Memory B cell (primary cell): ENCODE data around the gene C4orf51.

ENCODE experiments used
- ATAC-seq: fragments of 150-1000 bp; cut with Tn5 transposase; 2 replicates; pipeline ENCODE4 v1.10.0; 2021; ENCODE audit warnings: low read depth, mild to moderate bottlenecking, moderate library complexity
- DNase-seq, 2 donors: peaks; one replicate each; pipeline ENCODE4 v3.0.0; 2022; ENCODE audit warnings: low spot score in 2 of 2
- H3K27ac Mint-ChIP-seq: one replicate; pipeline ENCODE4 v1.8.0; 2022; ENCODE audit warnings: mild to moderate bottlenecking, moderate library complexity, mixed read lengths
- H3K27me3 Mint-ChIP-seq: one replicate; pipeline ENCODE4 v1.8.0; 2022; ENCODE audit warnings: mixed read lengths
- H3K36me3 Mint-ChIP-seq: one replicate; pipeline ENCODE4 v1.8.0; 2022; ENCODE audit warnings: mild to moderate bottlenecking, mixed read lengths
- H3K4me1 Mint-ChIP-seq: one replicate; pipeline ENCODE4 v1.8.0; 2022; ENCODE audit warnings: mixed read lengths
- H3K4me3 Mint-ChIP-seq: one replicate; pipeline ENCODE4 v1.8.0; 2022; ENCODE audit warnings: mild to moderate bottlenecking, moderate library complexity, mixed read lengths
- H3K9me3 Mint-ChIP-seq: one replicate; pipeline ENCODE4 v1.8.0; 2022; ENCODE audit warnings: mixed read lengths

Gene C4orf51

DNA sequence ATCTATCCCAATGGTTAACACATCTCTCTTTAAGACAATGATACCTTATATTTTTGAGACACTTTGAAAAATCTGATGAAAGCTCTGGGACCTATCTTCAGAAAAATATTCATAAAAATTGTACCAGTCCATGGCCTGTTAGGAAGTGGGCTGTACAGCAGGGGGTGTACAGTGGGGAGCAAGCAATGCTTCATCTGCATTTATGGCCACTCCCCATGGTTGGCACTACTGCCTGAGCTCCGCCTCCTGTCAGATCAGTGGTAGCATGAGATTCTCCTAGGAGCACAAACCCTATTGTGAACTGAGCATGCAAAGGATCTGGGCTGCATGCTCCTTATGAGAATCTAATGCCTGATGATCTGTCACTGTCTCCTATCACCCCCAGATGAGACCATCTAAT lies 42.6 kb downstream of the C4orf51 start:
- no peak overlapping the region for H3K27ac Mint-ChIP-seq
- peaks cover 21% of the 10 kb centered on the region for H3K27me3 Mint-ChIP-seq
- H3K9me3 Mint-ChIP-seq = peaks cover 3% of the 10 kb centered on the region
- peaks cover 8% of the 10 kb centered on the region for H3K4me1 Mint-ChIP-seq
- ATAC-seq (no peak), DNase-seq (no peak)
- no peak overlapping the region for H3K4me3 Mint-ChIP-seq
- H3K36me3 Mint-ChIP-seq = no peaks in the 10 kb centered on the region

DNA sequence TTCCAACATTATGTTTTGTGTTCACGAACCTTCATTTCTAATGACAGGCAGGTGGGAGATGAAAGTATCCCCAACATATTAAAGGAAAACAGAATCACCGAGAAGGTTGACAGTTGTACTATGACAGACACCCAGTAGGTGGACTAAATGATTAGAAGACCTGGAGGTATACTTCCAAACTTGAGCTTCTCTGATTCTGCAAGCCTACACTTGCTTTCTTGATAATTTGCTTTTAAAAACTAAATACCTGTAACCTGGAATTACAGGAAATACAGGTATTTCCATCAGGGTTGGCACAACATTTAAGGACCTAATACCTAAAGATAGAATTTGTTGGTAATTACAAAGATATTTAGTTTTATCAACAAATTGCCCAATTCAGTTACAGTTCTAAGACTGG lies 43.4 kb downstream of the C4orf51 start:
- no peak overlapping the region for H3K27ac Mint-ChIP-seq
- no peak for ATAC-seq
- H3K36me3 Mint-ChIP-seq = no peaks in the 10 kb centered on the region
- H3K4me1 Mint-ChIP-seq = peaks cover 8% of the 10 kb centered on the region
- H3K27me3 Mint-ChIP-seq = peaks cover 18% of the 10 kb centered on the region
- peaks cover 3% of the 10 kb centered on the region for H3K9me3 Mint-ChIP-seq
- DNase-seq = no peak
- no peak overlapping the region for H3K4me3 Mint-ChIP-seq

DNA sequence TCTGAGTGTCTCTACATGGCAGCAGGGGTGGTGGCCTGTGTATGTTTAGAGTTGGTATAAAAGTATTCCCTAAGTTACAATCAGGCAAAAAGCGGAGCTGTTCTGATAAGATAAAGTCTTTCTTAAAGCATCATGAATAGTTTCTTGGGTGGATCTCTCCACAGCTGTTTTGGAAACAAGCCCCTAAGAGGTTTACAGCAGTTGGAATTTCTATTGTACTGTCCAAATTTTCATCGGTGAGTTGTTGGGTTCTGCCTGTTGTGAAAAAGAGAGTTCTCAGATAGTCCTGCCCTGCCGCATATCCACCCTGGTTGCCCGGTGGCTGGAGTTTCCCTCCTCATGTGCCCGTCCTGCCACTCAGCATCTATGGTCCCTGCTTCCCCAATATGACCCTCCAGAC lies 50.1 kb downstream of the C4orf51 start:
- no peaks in the 10 kb centered on the region for H3K9me3 Mint-ChIP-seq
- ATAC-seq (no peak), DNase-seq (no peak)
- no peak overlapping the region for H3K4me3 Mint-ChIP-seq
- peaks cover 8% of the 10 kb centered on the region for H3K27me3 Mint-ChIP-seq
- H3K4me1 Mint-ChIP-seq = peaks cover 6% of the 10 kb centered on the region
- H3K36me3 Mint-ChIP-seq = no peaks in the 10 kb centered on the region
- no peak overlapping the region for H3K27ac Mint-ChIP-seq

DNA sequence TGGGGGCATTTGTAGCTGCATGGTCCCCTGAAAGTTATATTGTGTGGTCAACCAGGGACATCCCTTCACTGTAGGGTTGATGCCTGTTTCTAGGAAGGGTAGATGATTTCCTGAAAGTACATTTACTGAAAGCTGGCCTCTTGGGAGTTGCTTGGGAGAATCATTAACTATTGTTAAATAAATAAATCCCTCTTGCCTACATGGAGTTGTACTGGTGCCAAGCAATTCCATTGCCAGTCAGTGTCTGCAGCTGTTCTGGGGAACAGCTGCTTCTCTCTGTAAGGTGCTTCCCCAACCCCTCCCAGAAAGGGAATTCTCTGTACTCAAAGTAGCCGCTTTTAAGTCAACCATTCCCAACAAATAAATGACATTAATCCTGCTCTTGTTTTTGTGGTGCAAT lies 51.1 kb downstream of the C4orf51 start:
- no peak overlapping the region for H3K27ac Mint-ChIP-seq
- no peak for DNase-seq
- H3K9me3 Mint-ChIP-seq = no peaks in the 10 kb centered on the region
- peaks cover 6% of the 10 kb centered on the region for H3K4me1 Mint-ChIP-seq
- peaks cover 8% of the 10 kb centered on the region for H3K27me3 Mint-ChIP-seq
- ATAC-seq = no peak
- no peak overlapping the region for H3K4me3 Mint-ChIP-seq
- no peaks in the 10 kb centered on the region for H3K36me3 Mint-ChIP-seq

DNA sequence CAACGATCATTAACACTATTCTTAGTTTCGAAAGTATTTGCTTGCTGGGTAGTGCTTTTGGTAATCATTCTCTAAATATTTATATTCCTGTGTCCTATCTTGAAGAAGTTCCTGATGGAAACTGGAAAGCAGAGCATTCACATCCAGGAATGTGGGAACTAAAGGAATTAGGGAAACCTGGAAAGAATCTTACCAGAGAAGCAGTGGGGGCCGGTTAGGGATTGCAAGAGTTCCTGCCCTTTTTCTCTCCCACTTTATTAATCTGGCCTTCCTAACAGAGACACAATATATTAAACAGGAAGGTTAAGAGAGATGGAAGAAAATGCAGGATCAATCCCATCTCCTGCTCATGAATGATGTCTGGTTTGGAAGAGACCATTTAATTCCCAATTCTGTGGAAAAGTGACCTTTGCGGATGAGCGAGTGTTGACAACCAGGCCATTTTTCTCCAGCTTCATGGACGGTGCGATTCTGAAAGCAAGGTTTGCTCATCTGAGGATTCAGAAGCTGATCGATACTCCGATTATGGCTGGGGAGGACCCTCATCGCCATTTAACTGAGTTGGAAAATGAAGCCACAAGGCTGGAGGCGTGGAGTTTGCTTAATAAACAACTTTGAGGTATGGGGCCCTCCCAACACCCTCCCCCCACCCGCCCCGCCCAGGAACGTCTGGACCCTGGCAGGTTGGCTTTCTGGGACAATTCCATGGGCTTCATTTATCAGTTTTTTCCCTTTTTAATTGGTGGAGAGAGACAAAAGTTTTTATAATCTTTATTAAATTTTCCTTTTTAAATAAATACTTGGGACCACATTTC lies 52.3 kb downstream of the C4orf51 start:
- H3K36me3 Mint-ChIP-seq = no peaks in the 10 kb centered on the region
- H3K27me3 Mint-ChIP-seq = peaks cover 6% of the 10 kb centered on the region
- H3K4me1 Mint-ChIP-seq = peaks cover 6% of the 10 kb centered on the region
- ATAC-seq = no peak
- H3K27ac Mint-ChIP-seq = no peak overlapping the region
- peak overlapping the region; percentile 88 for H3K4me3 Mint-ChIP-seq
- no peaks in the 10 kb centered on the region for H3K9me3 Mint-ChIP-seq
- no peak for DNase-seq

DNA sequence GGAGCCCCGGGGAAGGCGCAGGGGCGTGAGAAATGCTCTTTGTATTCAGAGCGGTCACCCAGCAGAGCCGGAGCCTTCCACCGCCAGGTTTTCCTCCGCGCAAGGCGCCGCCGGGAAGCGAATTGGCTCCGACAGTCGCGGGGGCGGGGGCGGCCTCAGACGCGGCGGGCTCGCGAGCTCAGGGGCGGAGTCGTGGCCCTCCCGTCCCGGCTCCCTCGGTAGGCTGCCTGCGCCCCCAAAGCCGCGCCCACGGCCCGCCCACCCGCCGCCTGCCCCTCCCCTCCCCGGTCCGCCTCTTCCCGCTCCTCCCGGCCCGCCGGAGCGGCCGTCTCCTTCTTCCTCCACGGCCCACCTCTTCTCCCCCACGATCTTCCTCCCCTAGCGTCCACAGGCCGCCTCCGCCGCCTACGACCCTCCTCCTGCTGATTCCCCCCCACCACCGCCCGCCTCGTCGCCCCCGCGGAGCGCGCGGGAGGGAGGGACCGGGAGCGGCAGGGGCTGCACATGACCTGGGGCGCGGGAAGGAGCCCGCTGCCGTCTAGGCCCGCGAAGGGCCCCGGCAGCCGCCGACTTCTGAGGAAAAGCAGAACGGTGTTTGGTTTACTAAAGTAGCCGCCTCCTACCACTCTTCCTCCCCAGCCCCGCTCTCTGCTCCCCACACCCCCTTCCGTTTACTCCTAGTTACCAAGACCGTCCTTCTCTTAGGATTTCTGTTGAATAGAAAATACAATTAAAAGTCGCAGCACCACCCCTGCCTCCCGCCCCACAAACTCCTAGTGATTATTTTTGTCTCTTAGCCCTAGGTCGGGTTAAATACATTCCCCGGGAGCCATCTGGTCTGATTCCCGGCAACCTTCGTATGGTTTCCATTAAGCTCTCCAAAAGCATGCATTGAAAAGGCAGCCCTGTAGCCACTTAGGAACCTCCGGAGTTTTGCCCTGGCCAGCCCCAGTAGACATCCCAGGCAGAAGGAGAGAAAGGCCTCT lies 53.2 kb downstream of the C4orf51 start:
- DNase-seq (peak; percentile 48 to 62), ATAC-seq (peak; percentile 93)
- Mint-ChIP-seq H3K9me3 (no peaks in the 10 kb centered on the region), H3K27ac (no peak overlapping the region), H3K4me1 (peaks cover 6% of the 10 kb centered on the region), H3K36me3 (no peaks in the 10 kb centered on the region), H3K27me3 (peaks cover 5% of the 10 kb centered on the region), H3K4me3 (peak overlapping the region; percentile 88)

DNA sequence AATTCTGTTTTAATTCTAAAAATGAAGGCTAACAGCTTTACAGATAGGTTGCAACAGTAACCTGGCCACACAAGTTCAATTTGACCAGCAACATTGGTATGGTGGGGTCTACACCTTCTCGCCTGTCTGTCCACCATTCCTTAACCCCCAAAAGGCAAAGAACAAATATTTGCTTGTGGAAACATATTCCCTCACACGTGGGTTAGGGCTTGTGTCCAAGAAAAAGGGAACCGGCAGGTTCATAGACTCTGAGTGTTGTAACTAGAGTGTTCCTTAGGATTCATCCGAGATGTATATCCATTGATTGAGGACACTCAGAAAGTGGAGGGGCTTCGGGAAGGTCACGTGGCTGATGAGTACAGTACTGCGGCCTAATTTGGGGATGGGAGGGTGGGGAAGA lies 54.1 kb downstream of the C4orf51 start:
- H3K4me1 Mint-ChIP-seq = peaks cover 6% of the 10 kb centered on the region
- peak overlapping the region; percentile 2 for H3K27ac Mint-ChIP-seq
- ATAC-seq = no peak
- peak overlapping the region; percentile 88 for H3K4me3 Mint-ChIP-seq
- H3K36me3 Mint-ChIP-seq = no peaks in the 10 kb centered on the region
- no peaks in the 10 kb centered on the region for H3K9me3 Mint-ChIP-seq
- peaks cover 5% of the 10 kb centered on the region for H3K27me3 Mint-ChIP-seq
- DNase-seq = no peak

DNA sequence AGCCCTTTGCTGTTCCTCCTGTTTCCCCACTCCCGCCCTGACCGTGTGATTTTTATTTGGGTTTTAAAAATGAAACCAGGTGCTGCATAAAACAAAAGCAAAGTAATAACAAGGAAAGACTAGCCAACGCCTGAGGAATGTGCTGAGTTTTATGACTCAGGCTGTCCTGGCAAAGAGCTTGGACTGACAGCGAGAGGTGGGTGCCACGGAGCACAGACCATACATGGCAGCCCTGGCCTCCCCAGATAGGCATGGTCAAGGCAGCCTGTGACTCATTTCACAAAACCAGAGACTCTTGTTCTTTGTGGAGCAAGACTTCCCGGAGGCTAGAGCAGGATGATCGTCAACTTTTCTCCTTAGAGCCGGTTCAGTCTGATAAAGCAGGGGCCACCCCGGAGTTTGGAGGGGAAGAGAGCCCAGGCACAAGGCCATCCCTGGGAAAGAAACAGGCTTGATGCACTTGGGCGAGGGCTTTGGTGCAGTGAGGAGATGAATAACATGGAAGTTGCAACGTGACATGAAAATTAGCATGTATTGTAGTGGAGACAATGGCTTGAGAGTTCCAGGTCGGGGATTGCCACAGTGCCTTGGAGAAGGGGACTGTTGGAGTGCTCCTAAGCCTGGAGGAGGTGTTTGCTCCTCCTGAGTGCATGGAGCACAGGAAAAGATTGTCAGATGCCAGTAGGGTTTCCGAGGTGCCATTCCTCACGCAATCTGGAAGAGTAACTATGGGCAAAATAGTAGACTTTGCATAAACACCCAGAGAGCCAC lies 54.8 kb downstream of the C4orf51 start:
- ATAC-seq = no peak
- Mint-ChIP-seq H3K36me3 (no peaks in the 10 kb centered on the region), H3K27ac (peak overlapping the region; percentile 2), H3K9me3 (no peaks in the 10 kb centered on the region), H3K4me1 (peaks cover 6% of the 10 kb centered on the region), H3K27me3 (peaks cover 1% of the 10 kb centered on the region), H3K4me3 (peak overlapping the region; percentile 37)
- no peak for DNase-seq

DNA sequence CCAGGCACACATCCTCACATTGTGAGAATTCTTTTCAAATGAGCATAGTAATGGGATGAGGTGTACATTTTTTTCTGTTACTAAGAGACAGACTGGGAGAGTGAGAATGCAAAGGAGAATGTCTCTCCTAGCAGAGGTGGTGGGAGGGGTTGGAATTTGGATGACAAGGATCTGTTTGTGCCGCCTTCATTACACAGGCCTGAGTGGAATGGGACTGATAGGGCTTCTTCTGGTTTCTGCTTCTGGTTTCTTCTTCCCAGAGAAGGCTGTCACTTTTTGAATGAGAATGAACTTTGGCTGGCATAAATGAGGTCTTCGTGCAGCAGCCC lies 55.4 kb downstream of the C4orf51 start:
- no peaks in the 10 kb centered on the region for H3K9me3 Mint-ChIP-seq
- H3K27ac Mint-ChIP-seq = no peak overlapping the region
- ATAC-seq = no peak

DNA sequence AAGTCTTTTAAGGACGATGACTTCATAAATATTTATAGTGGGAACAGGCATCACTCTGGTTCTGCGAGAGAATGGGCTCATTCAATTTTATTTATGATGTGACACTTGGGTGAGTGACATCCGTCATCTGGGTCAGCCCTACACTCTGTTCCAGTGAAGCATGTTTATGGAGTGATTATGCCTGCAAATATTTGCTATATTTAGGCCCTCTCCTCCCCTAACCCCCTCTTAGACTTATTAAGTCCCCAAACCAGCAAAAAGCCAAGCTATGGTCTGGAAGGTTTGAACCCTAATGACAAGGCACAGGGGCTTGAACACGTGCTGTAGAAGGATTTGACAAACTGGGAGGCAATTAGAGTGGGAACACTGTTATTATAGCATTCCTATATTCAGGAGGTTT lies 55.9 kb downstream of the C4orf51 start:
- no peak overlapping the region for H3K4me3 Mint-ChIP-seq
- ATAC-seq (no peak), DNase-seq (no peak)
- no peaks in the 10 kb centered on the region for H3K36me3 Mint-ChIP-seq
- H3K27ac Mint-ChIP-seq = no peak overlapping the region
- H3K9me3 Mint-ChIP-seq = no peaks in the 10 kb centered on the region
- no peaks in the 10 kb centered on the region for H3K27me3 Mint-ChIP-seq
- H3K4me1 Mint-ChIP-seq = peaks cover 6% of the 10 kb centered on the region

More for the DNA sequence above, 55.4 kb downstream of the C4orf51 start:
- peaks cover 6% of the 10 kb centered on the region for H3K4me1 Mint-ChIP-seq
- no peak for DNase-seq
- no peaks in the 10 kb centered on the region for H3K27me3 Mint-ChIP-seq
- no peaks in the 10 kb centered on the region for H3K36me3 Mint-ChIP-seq
- no peak overlapping the region for H3K4me3 Mint-ChIP-seq

DNA sequence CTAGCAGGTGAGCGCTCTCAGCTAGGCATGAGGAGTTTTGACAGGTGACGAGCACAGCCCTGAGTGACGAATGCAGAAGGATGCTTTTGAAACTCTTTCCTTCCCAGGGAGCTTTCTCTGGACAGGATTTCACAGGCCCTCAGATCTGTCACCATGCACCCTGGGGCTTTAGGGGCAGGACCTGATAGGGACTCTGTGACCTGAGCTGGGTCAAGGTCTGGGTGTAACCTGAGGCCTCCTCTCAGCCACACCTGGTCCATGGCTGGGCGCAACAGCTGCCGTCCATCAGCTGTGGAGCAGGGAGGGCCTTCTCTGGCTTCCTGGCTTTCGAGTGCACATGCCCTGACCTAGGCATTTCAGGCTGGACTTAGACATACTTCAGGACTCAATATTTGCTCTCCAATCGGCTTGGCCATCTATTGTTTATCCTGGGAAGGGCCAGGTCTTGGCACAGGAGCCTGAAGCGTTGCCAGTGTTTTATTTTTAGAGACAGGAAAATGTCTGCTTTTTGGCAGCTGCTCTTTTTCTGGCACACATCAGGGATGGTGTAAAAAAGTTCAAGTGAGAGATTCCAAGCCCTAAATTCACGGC lies 56.4 kb downstream of the C4orf51 start:
- Mint-ChIP-seq H3K27ac (no peak overlapping the region), H3K36me3 (no peaks in the 10 kb centered on the region), H3K27me3 (no peaks in the 10 kb centered on the region)

DNA sequence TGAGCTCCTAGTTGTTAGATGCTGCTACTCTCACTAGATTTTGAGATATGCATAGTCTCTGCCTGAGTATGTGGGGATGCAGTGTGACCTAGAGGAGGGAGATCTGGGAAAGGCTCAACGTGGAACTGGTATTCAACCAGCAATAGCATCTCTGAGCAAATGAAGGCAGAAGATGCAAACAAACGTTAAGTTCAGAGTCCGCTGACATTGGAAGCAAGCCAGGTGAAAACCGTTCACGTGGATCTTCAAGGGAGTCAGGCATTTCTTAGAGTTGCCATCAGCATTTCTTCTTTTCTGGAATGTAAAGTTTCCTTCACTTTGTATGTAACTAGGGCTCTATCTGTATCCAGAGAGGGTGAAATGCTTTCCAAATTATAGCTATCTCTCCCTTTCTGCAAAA lies 59.9 kb downstream of the C4orf51 start:
- H3K4me3 Mint-ChIP-seq = no peak overlapping the region
- no peak overlapping the region for H3K27ac Mint-ChIP-seq
- no peaks in the 10 kb centered on the region for H3K9me3 Mint-ChIP-seq
- H3K36me3 Mint-ChIP-seq = no peaks in the 10 kb centered on the region
- peaks cover 4% of the 10 kb centered on the region for H3K27me3 Mint-ChIP-seq
- ATAC-seq (no peak), DNase-seq (no peak)
- no peaks in the 10 kb centered on the region for H3K4me1 Mint-ChIP-seq

More for the DNA sequence above, 56.4 kb downstream of the C4orf51 start:
- ATAC-seq (no peak), DNase-seq (no peak)
- Mint-ChIP-seq H3K4me3 (no peak overlapping the region), H3K4me1 (peaks cover 6% of the 10 kb centered on the region), H3K9me3 (no peaks in the 10 kb centered on the region)

DNA sequence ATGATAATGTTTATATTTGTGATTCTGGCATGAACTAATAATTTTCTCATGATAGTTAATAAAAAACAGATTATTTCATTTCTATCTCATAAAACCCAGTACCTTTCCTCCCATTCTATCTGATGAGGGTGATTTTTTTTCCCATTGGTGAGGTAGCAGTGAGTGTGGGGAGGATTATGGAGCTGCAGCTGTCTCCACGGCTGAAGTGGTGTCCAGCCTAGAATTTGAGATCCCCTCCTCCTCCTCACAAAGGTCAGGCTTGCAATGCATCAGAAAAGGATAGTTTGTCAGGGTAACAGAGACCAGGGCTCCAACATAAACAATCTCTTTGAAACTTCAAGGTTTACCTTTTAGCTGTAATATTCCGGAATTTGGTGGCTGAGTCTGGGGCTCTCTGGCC lies 60.9 kb downstream of the C4orf51 start:
- H3K27ac Mint-ChIP-seq = no peak overlapping the region
- no peaks in the 10 kb centered on the region for H3K4me1 Mint-ChIP-seq

More for the DNA sequence above, 60.9 kb downstream of the C4orf51 start:
- Mint-ChIP-seq H3K9me3 (peaks cover 3% of the 10 kb centered on the region), H3K36me3 (no peaks in the 10 kb centered on the region), H3K4me3 (no peak overlapping the region), H3K27me3 (peaks cover 4% of the 10 kb centered on the region)
- ATAC-seq = no peak
- DNase-seq = no peak
